Neural cell (in vitro differentiated cells): ENCODE results near the gene ZBTB7C.

ENCODE experiments used
- CTCF ChIP-seq: fragments of 450-650 bp; IDR thresholded peaks from 2 replicates; pipeline ENCODE4 v1.5.1; 2014; ENCODE audit warnings: antibody characterized with exemption, mild to moderate bottlenecking, moderate library complexity; ENCODE audit not compliant: poor library complexity, severe bottlenecking
- EP300 ChIP-seq: fragments of 450-650 bp; conservative IDR thresholded peaks from 2 replicates; pipeline ENCODE4 v1.6.1; 2014; ENCODE audit warnings: antibody characterized with exemption, mild to moderate bottlenecking, moderate library complexity; ENCODE audit not compliant: poor library complexity, severe bottlenecking
- EZH2 ChIP-seq: fragments of 200-600, 300-800 bp; shearing (Covaris generic), sonication (generic); IDR thresholded peaks from 2 replicates; pipeline ENCODE4 v1.6.1; 2014; ENCODE audit warnings: antibody characterized with exemption, low read length, borderline replicate concordance, mild to moderate bottlenecking; ENCODE audit not compliant: insufficient read depth, poor library complexity, severe bottlenecking
- MXI1 ChIP-seq: fragments of 450-650 bp; conservative IDR thresholded peaks from 2 replicates; pipeline ENCODE4 v1.6.1; 2014; ENCODE audit warnings: antibody characterized with exemption, mild to moderate bottlenecking; ENCODE audit not compliant: poor library complexity, severe bottlenecking
- POLR2AphosphoS5 ChIP-seq: IDR thresholded peaks from 2 replicates; pipeline ENCODE4 v1.6.1; 2012
- RAD21 ChIP-seq: fragments of 450-650 bp; conservative IDR thresholded peaks from 2 replicates; pipeline ENCODE4 v1.6.1; 2014; ENCODE audit warnings: antibody characterized with exemption, mild to moderate bottlenecking, moderate library complexity
- REST ChIP-seq: IDR thresholded peaks from 2 replicates; pipeline ENCODE4 v1.6.1; 2012; ENCODE audit warnings: borderline replicate concordance
- SMC3 ChIP-seq: fragments of 450-650 bp; conservative IDR thresholded peaks from 2 replicates; pipeline ENCODE4 v1.6.1; 2014; ENCODE audit warnings: antibody characterized with exemption, mild to moderate bottlenecking, moderate library complexity; ENCODE audit not compliant: poor library complexity
- TAF1 ChIP-seq: IDR thresholded peaks from 2 replicates; pipeline ENCODE4 v1.6.1; 2012; ENCODE audit warnings: low read depth

- TF ChIP-seq CTCF = no peak
- no peak for TF ChIP-seq MXI1
- no peak for TF ChIP-seq EZH2
- no peak for TF ChIP-seq REST
- TF ChIP-seq SMC3 = no peak
- no peak for TF ChIP-seq POLR2AphosphoS5
- TF ChIP-seq EP300 = no peak
- no peak for TF ChIP-seq TAF1
- TF ChIP-seq RAD21 = no peak
Measured at GRCh38 chr18:48422947-48423378, 13.8 kb upstream of the ZBTB7C start.
